Stimulated activated CD8-positive, alpha-beta memory T cell treated with anti-CD3 and anti-CD28 coated beads, Interleukin-4, amount 100 ng/mL, for 24 hours (primary cell): ENCODE results near the gene PDGFB.
A peak's percentile ranks its signal among the peaks of the same experiment; 100 is the strongest.

Experiments
- DNase-seq: peaks from one replicate; pipeline ENCODE4 v3.0.0-alpha.2; 2020; ENCODE audit warnings: low read depth

Gene PDGFB

GRCh38 chr22:39174498-39175352, 70.1 kb downstream of the PDGFB start:
- DNase-seq = peak; percentile 53

GRCh38 chr22:39173787-39174497, 70.8 kb downstream of the PDGFB start:
- peak; percentile 36 for DNase-seq
